DOHH2 (cell line): Measurements from ENCODE around the gene TMEM183A.

Source experiments
- EZH2phosphoT487 ChIP-seq: fragments of 200-600 bp; sonication (generic); IDR thresholded peaks from 2 replicates; pipeline ENCODE4 v1.6.1; 2017; ENCODE audit warnings: borderline replicate concordance, mild to moderate bottlenecking, antibody characterized with exemption, low read length, moderate library complexity, mixed read lengths
- TF ChIP-seq, protein P1 (sequence below): fragments of 200-600 bp; sonication (generic); IDR thresholded peaks from one replicate; pipeline ENCODE4 v1.5.1; 2014; ENCODE audit warnings: antibody characterized with exemption, mild to moderate bottlenecking, low read depth, low read length; ENCODE audit not compliant: poor library complexity, severe bottlenecking

DNA sequence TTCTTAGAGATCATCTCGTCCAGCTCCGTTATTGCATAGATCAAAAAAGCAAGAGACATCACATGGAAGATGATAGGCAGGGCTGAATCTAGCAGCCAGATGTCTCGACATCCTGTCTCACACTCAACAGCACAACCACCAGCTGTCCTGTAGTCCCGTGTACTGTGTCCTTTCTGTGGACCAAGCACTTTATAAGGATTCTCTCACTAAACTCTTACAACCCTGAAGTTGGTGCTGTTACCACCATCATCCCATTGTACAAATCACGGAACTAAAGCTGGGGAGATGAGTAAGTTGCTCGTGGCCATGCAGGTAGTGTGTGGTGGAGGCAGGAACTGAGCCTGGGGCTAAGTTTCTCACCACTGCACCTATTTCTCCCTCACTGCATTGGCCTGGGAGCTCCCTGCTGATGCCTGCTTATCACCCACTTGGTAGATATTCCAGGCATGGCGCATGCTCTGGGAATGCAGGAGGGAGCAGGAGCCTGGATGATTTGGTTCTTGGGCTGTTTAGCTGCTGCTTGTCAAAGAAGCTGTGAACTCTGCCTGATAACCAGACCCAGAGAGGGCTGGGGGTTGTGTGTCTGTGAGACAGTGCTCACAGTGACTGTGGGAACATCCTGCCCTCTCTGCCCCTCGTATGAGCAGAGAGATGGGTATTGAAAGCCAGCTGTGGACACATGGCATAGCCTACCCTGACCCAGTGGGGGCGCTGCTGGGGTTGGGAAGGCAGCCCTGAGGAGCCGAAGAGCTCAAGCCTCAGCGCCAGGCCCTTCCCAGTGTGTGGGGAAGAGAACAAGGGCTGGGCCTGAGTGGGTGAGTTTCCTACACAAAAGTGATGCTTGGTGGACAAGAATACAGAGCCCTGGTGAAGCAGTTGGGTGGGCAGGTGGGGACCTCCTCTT is 32.7 kb downstream of the TMEM183A start:
- TF ChIP-seq, protein P1, sequence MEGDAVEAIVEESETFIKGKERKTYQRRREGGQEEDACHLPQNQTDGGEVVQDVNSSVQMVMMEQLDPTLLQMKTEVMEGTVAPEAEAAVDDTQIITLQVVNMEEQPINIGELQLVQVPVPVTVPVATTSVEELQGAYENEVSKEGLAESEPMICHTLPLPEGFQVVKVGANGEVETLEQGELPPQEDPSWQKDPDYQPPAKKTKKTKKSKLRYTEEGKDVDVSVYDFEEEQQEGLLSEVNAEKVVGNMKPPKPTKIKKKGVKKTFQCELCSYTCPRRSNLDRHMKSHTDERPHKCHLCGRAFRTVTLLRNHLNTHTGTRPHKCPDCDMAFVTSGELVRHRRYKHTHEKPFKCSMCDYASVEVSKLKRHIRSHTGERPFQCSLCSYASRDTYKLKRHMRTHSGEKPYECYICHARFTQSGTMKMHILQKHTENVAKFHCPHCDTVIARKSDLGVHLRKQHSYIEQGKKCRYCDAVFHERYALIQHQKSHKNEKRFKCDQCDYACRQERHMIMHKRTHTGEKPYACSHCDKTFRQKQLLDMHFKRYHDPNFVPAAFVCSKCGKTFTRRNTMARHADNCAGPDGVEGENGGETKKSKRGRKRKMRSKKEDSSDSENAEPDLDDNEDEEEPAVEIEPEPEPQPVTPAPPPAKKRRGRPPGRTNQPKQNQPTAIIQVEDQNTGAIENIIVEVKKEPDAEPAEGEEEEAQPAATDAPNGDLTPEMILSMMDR: peak; percentile 52
- no peak for TF ChIP-seq EZH2phosphoT487
